HG03457 (cell line): Measurements from ENCODE around the gene PIP5K1B.
"Not testable (repeated sequence)": the region's sequence is repeated elsewhere in the genome, so short reads cannot be mapped to it uniquely, and the experiment has no call there.

ENCODE experiments used
- ATAC-seq: cut with Tn5 transposase; IDR thresholded peaks from one replicate; pipeline ENCODE4 v1.9.1; 2021; ENCODE audit warnings: moderate number of reproducible peaks; ENCODE audit not compliant: unreplicated experiment

PIP5K1B gene, protein sequence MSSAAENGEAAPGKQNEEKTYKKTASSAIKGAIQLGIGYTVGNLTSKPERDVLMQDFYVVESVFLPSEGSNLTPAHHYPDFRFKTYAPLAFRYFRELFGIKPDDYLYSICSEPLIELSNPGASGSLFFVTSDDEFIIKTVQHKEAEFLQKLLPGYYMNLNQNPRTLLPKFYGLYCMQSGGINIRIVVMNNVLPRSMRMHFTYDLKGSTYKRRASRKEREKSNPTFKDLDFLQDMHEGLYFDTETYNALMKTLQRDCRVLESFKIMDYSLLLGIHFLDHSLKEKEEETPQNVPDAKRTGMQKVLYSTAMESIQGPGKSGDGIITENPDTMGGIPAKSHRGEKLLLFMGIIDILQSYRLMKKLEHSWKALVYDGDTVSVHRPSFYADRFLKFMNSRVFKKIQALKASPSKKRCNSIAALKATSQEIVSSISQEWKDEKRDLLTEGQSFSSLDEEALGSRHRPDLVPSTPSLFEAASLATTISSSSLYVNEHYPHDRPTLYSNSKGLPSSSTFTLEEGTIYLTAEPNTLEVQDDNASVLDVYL

GRCh38 chr9:68704814-68705530 lies at the start of gene PIP5K1B:
Gene PIP5K1B (plus strand): TSS chr9:68705240. CDS start chr9:68822615, 117,375 bp downstream.
- ATAC-seq, result peak; percentile 60

GRCh38 chr9:68664036-68664435 lies 41.0 kb upstream of the PIP5K1B start:
- ATAC-seq, result no peak

DNA sequence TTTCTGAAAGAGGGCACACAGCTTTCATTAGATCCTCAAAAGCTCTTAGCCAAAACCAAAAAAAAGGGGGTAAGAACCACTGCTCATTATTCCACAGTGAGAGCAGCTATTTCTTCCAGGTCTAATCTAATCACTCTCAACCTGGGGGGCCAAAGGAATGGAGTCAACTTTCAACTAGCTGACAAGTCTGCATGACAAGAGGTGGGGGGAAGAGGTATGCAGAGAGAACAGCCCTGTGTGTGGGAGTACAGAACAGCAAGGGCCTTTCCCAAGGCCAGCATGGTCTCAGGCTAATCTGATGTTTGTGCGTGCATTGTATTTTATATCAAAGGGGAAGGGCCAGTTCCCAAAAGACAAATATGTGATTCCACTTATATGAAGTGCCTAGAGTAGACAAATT lies 36.9 kb upstream of the PIP5K1B start:
- ATAC-seq, result no peak

GRCh38 chr9:68669218-68669617 lies 35.8 kb upstream of the PIP5K1B start:
- no peak for ATAC-seq

DNA sequence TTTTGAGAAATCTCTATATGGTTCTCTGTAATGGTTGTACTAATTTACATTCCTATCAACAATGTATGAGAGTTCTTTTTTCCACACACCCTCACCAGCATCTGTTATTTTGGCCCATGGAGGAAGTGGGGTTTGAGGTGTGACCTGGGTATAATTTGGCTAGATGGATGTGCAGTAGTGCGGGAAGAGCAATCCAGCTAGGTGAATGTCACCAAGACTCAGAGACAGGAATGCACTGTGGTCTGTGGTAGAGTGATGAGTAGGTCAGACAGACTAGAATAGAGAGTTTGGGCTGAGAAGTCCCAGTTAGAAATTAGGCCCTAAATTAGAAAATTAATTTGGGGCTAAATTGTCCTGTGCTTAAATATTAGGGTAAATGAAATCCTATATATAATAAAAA lies 32.8 kb upstream of the PIP5K1B start:
- ATAC-seq, result no peak

DNA sequence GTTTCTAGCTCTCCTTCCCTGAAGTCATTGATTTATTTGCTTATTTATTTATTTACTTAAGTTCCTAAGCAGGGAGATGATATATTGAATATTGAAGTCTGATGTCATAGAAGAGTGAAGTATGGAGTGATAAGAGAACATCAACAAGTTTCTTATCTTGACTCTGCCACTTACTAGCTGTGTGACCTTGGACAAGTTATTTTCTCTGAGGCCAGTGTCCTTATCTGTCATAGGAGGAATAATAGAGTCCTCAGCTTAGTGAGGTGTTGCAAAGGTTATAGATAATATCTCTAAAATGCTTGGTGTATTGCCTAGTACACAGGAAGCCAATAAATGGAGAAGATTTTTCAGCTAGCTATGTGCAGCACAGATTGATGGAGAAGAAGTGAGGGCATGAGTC lies 32.4 kb upstream of the PIP5K1B start:
- no peak for ATAC-seq

DNA sequence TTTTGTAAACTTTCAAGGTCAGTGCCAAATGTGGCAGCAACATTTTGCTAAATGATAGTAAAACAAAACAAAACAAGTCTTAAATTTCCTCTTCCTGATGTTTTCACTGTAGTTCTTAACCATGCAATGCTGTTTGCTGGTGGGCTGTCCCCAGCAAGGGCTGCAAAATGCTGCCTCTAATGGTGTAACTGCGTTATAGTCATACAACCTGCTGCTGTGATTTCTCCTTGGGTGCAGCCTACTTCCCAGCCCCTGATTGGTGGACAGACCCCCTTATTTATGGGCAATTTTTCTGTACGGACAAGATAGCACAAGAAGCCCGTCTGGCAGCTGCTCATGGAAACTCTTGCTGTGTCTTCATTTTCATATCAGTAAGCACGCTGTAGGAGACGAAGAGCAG lies 26.6 kb upstream of the PIP5K1B start:
- no peak for ATAC-seq

GRCh38 chr9:68683433-68683832 lies 21.6 kb upstream of the PIP5K1B start:
- ATAC-seq, result no peak

GRCh38 chr9:68685213-68685612 lies 19.8 kb upstream of the PIP5K1B start:
- no peak for ATAC-seq

GRCh38 chr9:68685770-68686169 lies 19.3 kb upstream of the PIP5K1B start:
- ATAC-seq, result no peak

- no peak for ATAC-seq
Measured at GRCh38 chr9:68690088-68690487, 15.0 kb upstream of the PIP5K1B start.

GRCh38 chr9:68692519-68692918 lies 12.5 kb upstream of the PIP5K1B start:
- ATAC-seq, result no peak

DNA sequence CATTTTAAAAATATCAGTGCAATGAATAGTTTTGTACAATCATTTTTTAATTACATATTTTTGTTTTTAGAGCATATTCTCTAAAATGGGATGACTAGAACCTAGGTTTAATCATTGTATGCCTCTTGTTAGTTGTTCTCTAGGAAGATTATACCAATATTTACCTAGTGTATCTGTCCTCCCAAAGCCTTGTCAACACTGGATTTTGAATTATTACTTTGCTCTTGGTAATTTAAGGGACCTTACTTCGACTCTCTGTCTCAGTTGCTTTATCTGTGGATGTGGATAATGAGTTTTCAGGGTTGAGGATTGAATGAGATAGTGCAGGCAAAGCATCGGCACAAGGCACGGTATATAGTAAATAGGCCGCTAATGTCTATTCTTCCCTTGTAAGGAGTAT lies 10.9 kb upstream of the PIP5K1B start:
- ATAC-seq, result no peak

DNA sequence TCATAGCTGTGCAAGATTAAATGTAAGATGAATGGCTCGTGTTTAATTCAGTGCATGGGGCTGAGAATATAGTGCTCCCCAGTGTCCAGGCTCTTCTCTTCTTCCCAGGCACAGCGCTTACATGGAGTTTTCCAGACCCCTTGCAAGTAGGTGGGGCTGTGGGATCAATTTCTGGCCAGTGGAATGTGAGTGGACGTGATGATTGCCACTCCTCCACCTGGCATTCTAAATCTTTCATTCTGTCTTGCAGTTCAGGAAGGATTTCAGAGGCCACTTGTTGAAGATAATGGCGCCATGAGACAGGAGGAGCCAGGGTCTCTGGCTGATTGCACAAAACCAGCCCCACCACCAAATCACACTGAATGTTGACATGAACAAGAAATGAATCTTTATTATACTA lies 7.2 kb upstream of the PIP5K1B start:
- no peak for ATAC-seq

DNA sequence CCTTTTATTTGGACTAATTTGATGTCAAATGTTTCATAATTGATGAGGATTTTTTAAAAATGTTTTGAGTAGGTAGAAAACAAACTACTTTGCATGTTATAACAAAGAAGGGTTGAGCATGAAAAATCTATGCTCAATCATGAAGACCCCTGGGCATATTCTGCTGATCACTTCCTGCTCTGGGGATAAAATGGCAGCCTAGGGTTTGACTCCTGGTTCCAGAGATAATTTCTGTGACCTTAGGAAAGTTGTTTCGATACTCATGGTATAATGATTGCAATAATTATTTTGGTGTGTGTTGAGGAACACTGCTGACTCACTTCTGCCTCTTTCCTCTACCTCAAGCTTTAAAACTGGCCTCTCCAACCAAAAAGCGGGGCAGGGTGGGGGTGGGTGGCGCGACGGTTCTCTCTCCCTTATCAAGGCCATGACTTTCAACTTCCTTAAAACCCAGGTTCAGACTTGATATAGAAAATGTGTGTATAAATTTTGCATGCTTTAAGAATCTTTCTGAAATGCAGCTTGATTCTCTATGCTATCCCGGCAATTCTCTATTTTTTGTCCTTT lies 6.0 kb upstream of the PIP5K1B start:
- ATAC-seq, result no peak

DNA sequence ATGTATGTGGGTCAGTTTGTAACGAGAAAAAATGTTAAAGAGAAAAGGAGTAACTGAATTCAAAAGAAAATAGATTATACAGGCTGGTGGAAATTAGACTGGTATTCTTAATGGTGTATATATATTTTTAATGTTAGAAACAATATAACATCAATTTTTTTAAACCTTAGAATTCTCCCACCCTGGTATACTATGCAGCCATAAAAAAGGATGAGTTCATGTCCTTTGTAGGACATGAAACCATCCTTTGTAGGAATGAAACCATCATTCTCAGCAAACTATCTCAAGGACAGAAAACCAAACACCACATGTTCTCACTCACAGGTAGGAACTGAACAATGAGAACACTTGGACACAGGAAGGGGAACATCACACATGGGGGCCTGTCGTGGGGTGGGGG lies 5.4 kb upstream of the PIP5K1B start:
- ATAC-seq, result not testable (repeated sequence)

- ATAC-seq, result no peak
Measured at GRCh38 chr9:68702493-68702892, 2.5 kb upstream of the PIP5K1B start.

GRCh38 chr9:68703672-68704071 lies 1.4 kb upstream of the PIP5K1B start:
- no peak for ATAC-seq

DNA sequence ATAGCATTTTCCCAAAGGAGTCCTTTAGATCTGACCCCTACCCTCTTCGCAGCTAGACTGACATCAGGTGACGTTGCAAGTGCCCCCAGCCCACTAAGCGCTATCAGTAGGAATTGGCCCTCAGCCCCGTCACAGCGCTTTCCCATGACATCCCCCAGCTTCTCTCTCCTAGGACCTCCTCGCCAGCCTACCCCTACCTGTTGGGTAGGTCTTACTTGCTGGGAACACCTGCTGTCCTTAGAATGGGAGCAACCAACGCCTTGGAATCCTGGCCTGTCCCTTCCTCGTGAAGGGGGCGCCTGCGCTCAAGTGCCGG lies 584 bp upstream of the PIP5K1B start:
- ATAC-seq, result no peak

- ATAC-seq, result peak; percentile 5
Measured at GRCh38 chr9:68705531-68706362, 707 bp downstream of the PIP5K1B start.
